GM19455 (cell line): ENCODE data around the gene DOCK7.
A peak's percentile ranks its signal among the peaks of the same experiment; 100 is the strongest.
"Not testable (repeated sequence)": the region's sequence is repeated elsewhere in the genome, so short reads cannot be mapped to it uniquely, and the experiment has no call there.

Experiments used
- ATAC-seq: cut with Tn5 transposase; IDR thresholded peaks from one replicate; pipeline ENCODE4 v1.9.1; 2021; ENCODE audit not compliant: unreplicated experiment

Gene DOCK7, protein sequence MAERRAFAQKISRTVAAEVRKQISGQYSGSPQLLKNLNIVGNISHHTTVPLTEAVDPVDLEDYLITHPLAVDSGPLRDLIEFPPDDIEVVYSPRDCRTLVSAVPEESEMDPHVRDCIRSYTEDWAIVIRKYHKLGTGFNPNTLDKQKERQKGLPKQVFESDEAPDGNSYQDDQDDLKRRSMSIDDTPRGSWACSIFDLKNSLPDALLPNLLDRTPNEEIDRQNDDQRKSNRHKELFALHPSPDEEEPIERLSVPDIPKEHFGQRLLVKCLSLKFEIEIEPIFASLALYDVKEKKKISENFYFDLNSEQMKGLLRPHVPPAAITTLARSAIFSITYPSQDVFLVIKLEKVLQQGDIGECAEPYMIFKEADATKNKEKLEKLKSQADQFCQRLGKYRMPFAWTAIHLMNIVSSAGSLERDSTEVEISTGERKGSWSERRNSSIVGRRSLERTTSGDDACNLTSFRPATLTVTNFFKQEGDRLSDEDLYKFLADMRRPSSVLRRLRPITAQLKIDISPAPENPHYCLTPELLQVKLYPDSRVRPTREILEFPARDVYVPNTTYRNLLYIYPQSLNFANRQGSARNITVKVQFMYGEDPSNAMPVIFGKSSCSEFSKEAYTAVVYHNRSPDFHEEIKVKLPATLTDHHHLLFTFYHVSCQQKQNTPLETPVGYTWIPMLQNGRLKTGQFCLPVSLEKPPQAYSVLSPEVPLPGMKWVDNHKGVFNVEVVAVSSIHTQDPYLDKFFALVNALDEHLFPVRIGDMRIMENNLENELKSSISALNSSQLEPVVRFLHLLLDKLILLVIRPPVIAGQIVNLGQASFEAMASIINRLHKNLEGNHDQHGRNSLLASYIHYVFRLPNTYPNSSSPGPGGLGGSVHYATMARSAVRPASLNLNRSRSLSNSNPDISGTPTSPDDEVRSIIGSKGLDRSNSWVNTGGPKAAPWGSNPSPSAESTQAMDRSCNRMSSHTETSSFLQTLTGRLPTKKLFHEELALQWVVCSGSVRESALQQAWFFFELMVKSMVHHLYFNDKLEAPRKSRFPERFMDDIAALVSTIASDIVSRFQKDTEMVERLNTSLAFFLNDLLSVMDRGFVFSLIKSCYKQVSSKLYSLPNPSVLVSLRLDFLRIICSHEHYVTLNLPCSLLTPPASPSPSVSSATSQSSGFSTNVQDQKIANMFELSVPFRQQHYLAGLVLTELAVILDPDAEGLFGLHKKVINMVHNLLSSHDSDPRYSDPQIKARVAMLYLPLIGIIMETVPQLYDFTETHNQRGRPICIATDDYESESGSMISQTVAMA (N-terminal part only)

DNA sequence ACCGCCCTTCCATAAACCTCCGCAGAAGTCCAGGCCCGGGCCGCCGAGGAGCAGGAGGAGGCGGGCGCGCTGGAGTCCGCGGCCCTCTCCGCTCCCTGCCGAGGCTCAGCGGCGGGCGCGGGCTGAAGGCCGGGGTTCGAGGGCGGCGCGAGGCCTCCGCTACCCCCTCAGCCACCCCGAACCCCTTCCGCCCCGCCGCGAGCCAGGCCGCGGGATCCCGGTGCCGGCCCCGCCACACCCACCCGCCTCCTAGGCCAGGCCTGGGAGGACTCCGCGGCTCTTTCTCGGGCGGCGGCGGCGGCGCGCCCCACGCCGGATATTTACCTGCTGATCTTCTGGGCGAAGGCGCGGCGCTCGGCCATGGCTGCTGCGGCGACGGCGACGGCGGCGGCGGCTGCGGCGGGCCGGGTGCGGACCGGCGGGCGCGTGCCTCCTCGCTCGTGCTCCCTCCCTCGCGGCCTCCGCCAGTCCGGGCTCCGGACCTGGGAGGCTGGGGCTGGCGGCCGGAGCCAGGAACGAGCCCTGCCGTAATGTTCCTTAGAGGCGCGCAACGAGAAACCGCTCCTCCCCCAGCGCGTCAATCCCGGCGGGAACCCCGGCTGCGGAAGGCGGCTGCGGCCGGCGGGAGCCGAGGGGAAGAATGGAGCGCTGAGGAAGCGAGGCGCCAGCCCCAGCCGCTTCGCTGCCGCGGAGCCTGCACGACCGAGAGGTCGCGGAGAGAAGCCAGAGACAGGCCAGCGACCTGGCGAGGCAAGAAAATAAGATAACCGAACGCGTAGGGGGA, at the start of gene DOCK7:
DOCK7 (minus strand) TSS at position 484 of the 784 bp plus-strand sequence; CDS start at position 362, 122 bp downstream.
- ATAC-seq = peak; percentile 73

DNA sequence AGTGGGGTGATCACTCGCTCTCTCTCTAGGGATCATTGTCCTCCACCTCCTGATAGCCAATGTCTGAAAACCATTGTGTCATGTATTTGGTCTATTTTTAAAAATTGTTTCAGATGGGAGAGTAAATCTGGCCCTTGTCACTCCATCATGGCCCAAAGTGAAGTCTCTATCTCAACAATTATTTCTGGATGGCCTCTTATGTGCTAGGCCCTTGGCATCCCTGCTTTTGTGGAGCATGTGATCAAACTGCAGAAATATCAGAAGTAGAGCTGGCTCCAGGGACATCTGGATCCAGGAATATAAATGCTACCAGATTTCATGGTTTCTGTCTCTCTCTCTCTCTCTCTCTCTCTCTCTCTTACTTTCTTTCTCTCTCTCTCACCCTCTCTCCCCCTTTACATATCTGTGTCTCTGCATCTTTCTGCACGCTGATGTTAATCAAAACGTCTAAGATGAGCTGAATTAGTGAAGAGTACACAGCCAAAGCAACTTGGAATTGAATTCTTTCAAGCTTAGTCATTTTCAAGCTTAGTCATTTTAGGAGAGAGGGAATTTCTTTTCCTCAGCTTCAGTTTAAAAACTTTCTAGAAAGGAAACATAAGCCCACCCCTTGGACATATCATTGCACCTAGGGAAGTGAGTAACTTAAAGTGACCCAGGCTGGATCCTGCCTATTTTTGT, 47.4 kb upstream of the DOCK7 start:
- no peak for ATAC-seq

DNA sequence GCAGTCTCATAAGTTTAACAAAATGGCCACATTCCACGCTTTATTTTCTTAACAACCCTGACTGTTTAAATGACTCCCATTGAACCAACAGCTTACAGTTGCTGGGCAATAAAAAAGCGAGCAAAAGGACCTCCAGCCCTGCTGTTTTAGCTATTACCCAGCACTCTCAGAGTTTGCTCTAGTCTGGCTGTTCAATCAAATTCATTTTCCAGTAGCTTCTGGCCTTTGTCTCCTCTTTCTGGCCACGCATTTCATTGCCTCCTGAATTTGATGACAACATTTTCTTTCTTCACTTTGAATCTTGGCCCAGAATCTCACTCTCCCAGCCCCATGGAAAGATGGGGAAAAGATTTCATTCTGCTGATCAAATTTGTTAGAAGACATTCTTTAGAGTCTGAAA, 44.1 kb upstream of the DOCK7 start:
- ATAC-seq = no peak

GRCh38 chr1:62728963-62729362, 40.8 kb upstream of the DOCK7 start:
- ATAC-seq = no peak

- no peak for ATAC-seq
These were observed 39.6 kb upstream of the DOCK7 start for GRCh38 chr1:62727656-62728407.

DNA sequence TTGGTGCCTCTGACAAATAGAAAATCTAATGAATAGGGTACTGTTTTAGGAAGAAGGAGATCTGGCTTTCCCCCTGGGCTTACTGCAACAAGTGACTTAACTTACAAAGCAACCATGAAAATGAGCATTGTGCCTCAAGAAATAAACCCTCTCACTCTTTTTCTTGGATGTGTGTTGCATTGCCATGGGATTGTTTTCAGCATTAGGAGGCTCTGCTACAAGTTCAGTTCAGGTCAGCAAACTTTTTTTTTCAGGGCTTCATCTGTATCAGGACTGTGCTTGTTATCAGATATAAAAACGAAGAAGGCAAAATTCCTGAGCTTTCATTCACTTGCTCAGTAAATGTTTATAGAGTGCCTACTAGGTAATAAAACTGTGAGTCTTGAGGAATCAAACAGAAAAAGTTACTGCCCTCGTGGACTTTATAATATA, 37.8 kb upstream of the DOCK7 start:
- ATAC-seq = no peak

- ATAC-seq = no peak
These were observed 37.1 kb upstream of the DOCK7 start for GRCh38 chr1:62725255-62725654.

DNA sequence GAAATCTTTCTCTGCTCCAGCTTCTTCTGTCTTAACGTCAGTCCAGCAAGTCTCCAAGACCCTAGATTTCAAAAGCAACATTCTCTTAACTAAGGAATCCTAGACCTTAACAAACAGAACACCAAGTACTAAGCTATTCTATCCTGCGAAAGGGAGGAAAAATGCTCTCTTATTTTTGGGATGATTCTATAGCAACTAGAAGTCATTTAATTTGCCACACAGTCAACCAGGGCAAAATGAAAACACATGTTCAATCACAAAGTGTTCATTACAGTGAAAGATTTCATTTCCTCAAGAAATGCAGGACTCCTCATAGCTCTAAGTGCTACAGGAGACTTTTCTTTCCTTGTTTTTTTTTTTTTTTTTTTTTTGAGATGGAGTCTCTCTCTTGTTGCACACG, 36.2 kb upstream of the DOCK7 start:
- no peak for ATAC-seq

DNA sequence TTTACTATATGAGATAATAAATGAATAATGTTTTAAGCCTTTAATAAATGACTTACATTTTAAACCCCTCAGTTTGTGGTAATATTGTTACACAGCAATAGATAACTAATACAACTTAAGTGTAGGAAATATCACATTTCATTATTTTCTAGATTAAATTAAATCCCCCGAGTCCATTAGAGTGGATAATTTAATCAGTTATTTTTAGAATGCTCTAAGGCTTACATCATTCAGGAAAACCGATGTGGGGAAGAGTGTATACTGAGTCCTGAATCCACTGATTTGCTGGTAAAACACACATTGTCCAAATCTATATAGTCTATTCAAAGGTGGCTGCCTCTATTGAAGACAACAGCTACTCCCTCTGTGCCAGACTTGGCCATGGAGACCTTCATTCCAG, 35.7 kb upstream of the DOCK7 start:
- ATAC-seq = no peak

DNA sequence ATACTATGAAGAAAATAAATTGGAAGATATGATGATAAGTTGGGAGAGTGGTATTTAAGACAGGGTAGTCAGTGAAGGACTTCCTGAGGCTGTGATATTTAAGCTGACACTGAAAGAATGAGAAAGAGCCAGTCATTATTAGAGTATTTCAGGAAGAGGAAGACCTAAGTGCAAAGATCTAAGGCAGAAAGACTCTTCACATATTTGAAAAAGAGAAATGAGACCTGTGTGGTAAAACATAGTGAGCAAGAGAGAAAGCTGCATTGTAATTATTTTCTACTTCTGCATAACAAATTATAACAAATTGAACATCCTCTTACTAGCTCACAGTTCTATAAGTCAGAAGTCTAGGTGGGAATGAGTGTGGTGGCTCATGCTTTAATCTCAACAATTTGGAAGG, 34.6 kb upstream of the DOCK7 start:
- peak; percentile 77 for ATAC-seq

GRCh38 chr1:62720946-62721554, 32.9 kb upstream of the DOCK7 start:
- ATAC-seq = no peak

DNA sequence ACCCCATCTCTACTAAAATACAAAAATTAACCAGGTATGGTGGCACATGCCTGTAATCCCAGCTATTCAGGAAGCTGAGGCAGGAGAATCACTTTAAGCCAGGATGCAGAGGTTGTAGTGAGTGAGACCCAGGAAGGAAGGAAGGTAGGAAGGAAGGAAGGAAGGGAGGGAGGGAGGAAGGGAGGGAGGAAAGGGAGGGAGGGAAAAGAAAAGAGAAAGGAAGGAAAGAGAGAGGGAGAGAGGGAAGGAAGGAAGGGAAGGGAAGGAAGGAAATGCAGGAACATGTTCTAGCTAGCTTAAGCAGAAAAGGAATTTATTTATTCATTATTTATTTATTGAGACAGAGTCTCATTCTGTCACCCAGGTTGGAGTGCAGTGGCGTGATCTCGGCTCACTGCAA, 30.2 kb upstream of the DOCK7 start:
- ATAC-seq = not testable (repeated sequence)

DNA sequence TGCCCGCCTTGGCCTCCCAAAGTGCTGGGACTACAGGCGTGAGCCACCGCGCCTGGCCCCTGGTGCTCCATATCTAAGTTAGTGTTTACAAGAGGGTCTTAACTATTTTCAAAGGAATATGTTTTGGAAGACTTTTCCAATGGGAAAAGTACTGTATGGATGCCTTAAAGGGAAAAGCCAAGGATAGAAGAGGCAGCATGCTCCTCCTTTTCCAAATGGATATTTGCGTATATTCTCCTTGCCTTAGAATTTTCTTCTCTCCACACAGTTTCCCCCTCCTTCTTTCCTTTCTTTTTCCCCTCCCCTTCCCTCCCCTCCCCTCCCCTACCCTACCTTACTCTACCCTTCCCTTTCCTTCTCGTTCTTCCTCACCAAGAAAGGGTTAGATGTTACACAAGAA, 29.3 kb upstream of the DOCK7 start:
- ATAC-seq = no peak

GRCh38 chr1:62716397-62716796, 28.2 kb upstream of the DOCK7 start:
- no peak for ATAC-seq

DNA sequence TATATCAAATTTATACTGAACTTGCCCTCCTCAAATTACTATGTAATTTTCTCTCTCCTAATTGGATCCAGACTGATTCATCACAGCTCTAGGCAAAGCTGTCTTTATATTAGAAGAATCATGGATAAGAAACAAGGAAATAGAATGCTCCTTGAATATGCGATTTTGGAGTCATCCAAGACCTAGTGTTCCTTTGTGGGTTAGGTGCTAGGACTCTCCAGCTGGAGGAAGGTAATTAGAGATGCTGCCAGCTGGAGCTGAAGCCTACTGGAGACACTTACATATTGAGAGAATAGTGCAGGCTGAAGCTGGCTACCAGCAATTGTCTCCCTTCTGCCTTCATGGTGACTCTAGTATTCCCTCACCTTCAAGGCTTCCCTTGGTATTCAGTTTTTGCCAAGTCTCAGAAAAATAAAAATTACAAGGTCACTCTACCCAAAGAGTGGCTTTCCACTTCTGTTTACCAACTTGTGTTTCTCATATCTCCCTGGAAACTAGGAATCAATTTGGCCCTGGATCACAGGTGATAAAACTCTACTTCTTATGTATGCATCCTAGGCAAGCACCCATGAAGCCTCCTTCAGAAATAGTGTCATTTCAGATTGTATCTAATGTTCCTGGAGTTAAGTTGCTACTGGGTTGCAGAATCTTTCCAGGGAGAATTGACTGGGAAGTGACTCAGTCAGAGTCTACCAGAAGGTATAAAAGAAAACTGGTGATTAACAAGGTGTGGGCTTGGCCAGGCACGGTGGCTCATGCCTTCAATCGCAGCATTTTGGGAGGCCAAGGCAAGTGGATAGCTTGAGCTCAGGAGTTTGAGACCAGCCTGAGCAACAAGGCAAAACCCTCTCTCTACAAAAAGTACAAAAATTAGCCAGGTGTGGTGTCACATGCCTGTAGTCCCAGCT, 24.4 kb upstream of the DOCK7 start:
- no peak for ATAC-seq

DNA sequence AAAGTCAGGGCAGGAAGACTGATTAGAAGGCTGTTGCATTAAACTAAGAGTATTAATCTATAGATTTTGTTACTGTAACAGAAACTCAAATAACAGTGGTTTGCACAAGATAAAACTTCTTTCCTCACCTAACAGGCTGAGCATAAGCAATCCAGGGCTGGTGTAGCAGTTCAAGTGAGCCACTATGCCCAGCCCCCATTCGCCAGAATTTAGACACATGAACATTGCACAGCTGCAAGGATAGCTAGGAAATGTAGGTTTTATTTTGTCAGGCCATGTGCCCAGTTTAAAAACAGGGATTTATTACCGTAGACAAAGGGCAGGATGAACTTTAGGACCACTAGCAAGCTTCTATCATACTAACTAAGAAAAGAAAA, 19.5 kb upstream of the DOCK7 start:
- ATAC-seq = no peak

DNA sequence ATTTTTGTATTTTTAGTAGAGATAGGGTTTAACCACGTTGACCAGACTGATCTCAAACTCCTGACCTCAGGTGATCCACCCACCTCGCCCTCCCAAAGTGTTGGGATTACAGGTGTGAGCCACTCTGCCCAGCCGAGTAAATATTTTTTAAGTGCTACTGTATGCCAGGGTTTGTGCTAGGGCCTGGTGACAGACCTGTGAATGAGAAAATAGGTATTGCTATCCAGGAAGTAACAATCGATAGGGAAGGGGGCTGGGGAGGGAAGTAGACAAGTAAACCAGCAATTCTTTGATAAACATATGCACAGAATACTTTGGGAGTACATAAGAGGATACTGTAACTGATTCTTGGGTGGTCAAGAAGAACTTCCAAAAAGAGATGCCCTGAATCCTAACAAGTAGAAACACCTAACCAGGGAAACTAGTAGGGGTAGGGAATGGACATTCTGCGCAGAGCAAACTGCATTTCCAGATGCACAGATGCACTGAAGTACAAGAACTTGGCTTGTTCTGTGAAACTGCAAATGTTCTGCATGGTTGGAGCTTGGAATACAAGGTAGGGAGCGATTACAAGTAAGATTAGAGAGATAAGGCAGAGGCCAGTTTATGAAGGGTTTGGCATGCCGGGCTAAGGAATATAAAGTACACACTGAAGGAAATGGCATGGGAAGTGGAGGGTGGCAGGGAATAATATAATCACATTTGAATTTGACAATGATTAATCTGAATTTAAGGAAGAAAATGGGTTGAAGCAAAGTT, 19.0 kb upstream of the DOCK7 start:
- ATAC-seq = no peak
